Sigmoid colon (tissue), 4 donors: ENCODE data around the gene IGSF9B.

Source experiments
- EP300 ChIP-seq, 4 donors: sonication (generic); formaldehyde crosslinking; IDR thresholded peaks; one replicate each; pipeline ENCODE4 v1.6.1; 2017; ENCODE audit warnings: antibody characterized with exemption in 4 of 4
- POLR2A ChIP-seq, 2 donors: fragments of 450-650 bp; IDR thresholded peaks; one replicate each; pipeline ENCODE4 v1.6.1; 2016; ENCODE audit warnings: antibody characterized with exemption in 2 of 2, mild to moderate bottlenecking in 2 of 2, moderate library complexity in 2 of 2
- POLR2AphosphoS5 ChIP-seq, 4 donors: sonication (generic); formaldehyde crosslinking; IDR thresholded peaks; one replicate each; pipeline ENCODE4 v1.6.1; 2017; ENCODE audit warnings: antibody characterized with exemption in 4 of 4
- TF ChIP-seq, protein P1 (sequence below), 4 experiments: fragments of 450-650 bp in 3 of 4; fragments of 200-600 bp in 1 of 4; IDR thresholded peaks; one replicate each; pipeline ENCODE4 v1.5.1; 2016 to 2019; ENCODE audit warnings: antibody characterized with exemption in 4 of 4, mild to moderate bottlenecking in 3 of 4, moderate library complexity in 2 of 4

DNA sequence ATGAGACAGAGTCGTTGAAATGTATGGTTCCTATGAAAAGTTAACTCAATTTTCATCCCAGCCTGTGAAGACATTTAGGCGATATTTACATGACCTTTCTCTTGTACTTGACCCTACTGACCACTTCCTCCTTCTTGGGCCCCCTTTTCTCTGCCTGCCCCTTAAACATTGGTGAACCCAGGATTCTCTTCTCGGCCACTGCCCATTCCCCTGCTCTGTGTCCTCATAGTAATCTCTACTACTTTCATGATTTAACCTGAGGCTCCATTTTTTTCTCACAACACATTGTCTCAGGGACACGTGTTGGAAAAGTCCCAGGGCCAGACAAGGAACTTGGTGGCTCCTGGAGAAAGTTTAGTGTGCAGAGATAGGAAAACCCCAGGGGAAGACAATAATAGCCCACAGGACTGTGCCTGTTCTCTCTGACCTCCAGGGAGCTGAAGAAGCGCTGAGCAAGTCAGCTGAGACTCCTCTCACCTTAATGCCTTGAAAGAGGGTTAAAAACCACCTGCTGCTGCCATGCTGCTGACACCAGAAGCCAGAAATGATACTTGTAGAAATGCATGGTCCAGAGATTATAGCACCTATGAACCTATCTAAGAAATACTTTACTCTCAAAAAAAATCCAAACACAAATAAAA is 69.0 kb downstream of the IGSF9B start:
- no peak for TF ChIP-seq POLR2AphosphoS5 (IDR thresholded peaks at IDR 0.05)
- TF ChIP-seq, protein P1, sequence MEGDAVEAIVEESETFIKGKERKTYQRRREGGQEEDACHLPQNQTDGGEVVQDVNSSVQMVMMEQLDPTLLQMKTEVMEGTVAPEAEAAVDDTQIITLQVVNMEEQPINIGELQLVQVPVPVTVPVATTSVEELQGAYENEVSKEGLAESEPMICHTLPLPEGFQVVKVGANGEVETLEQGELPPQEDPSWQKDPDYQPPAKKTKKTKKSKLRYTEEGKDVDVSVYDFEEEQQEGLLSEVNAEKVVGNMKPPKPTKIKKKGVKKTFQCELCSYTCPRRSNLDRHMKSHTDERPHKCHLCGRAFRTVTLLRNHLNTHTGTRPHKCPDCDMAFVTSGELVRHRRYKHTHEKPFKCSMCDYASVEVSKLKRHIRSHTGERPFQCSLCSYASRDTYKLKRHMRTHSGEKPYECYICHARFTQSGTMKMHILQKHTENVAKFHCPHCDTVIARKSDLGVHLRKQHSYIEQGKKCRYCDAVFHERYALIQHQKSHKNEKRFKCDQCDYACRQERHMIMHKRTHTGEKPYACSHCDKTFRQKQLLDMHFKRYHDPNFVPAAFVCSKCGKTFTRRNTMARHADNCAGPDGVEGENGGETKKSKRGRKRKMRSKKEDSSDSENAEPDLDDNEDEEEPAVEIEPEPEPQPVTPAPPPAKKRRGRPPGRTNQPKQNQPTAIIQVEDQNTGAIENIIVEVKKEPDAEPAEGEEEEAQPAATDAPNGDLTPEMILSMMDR (IDR thresholded peaks at IDR 0.05): no peak
- TF ChIP-seq POLR2A (IDR thresholded peaks at IDR 0.05): no peak
- TF ChIP-seq EP300 (IDR thresholded peaks at IDR 0.05): no peak
